GM12892 (cell line): ENCODE results near the gene NUBP2.

Source experiments
- POLR2A ChIP-seq: IDR thresholded peaks from 2 replicates; pipeline ENCODE4 v1.6.1; 2011; ENCODE audit warnings: low read depth, low read length, control low read depth
- POLR2AphosphoS5 ChIP-seq: IDR thresholded peaks from 2 replicates; pipeline ENCODE4 v1.6.1; 2011; ENCODE audit warnings: low read depth, low read length, control low read depth

- no peak for TF ChIP-seq POLR2A
- TF ChIP-seq POLR2AphosphoS5 = no peak
Measured at GRCh38 chr16:1825381-1825863, 42.7 kb downstream of the NUBP2 start.
